Body of pancreas (tissue), 4 donors: ENCODE measurements around the gene DEPDC7. TPM values are rescaled to one million over a fixed set of nuclear protein-coding genes. Genes with fewer than 3 reads are reported as not detected.
"Not testable (repeated sequence)": the region's sequence is repeated elsewhere in the genome, so short reads cannot be mapped to it uniquely, and the experiment has no call there.

Source experiments
- ATAC-seq: fragments of 150-250 bp; one replicate; pipeline ENCODE4 v1.9.1; 2016
- DNase-seq, 4 donors: peaks; one replicate each; pipeline ENCODE4 v3.0.0-alpha.2; 2019
- H3K27ac ChIP-seq, 4 donors: fragments of 200-600 bp; sonication (generic); 1 replicate in 3 of 4; 2 replicates in 1 of 4; pipeline versions ENCODE4 v1.5.1 to v1.6.1; 2016 to 2019; ENCODE audit warnings: mild to moderate bottlenecking in 1 of 4, mixed read lengths in 1 of 4, moderate library complexity in 1 of 4
- H3K27me3 ChIP-seq, 2 donors: fragments of 200-600 bp; sonication (generic); one replicate each; pipeline ENCODE4 v1.6.0; 2016; ENCODE audit warnings: mild to moderate bottlenecking in 1 of 2
- H3K36me3 ChIP-seq, 2 donors: fragments of 200-600 bp; sonication (generic); replicated peaks in 1 of 2; 2 replicates each; pipeline ENCODE4 v1.5.1; 2016; ENCODE audit warnings: low read depth in 2 of 2; ENCODE audit not compliant: insufficient read depth in 1 of 2
- H3K4me1 ChIP-seq: fragments of 200-600 bp; sonication (generic); one replicate; pipeline ENCODE4 v1.6.0; 2016
- H3K4me3 ChIP-seq, 2 donors: fragments of 200-600 bp; sonication (generic); 1 replicate in 1 of 2; 2 replicates in 1 of 2; pipeline ENCODE4 v1.5.1; 2016 to 2019
- H3K9me3 ChIP-seq, 3 donors: fragments of 200-600 bp; sonication (generic); 1 replicate in 2 of 3; 2 replicates in 1 of 3; pipeline ENCODE4 v1.5.1; 2016
- POLR2A ChIP-seq, 3 donors: fragments of 450-650 bp; IDR thresholded peaks; one replicate each; pipeline ENCODE4 v1.6.1; 2016; ENCODE audit warnings: antibody characterized with exemption in 3 of 3, mild to moderate bottlenecking in 2 of 3
- WGBS, 2 donors: methylation state at CpG; one replicate each; pipeline ENCODE4 v1.1.5; 2017; 5-methylcytosine and 5-hydroxymethylcytosine counted together
- intact Hi-C: fragments of 100-400 bp; cut with DNase I; formaldehyde crosslinking; loops from one replicate; pipeline ENCODE4 v1.15.1; 2023
- total RNA-seq, 2 donors: library from RNA; depleted of rRNA; stranded (reverse); fragments of >200 nt; gene quantifications; one replicate each; pipeline ENCODE4 v1.1.0, GENCODE V29; 2016
- TF ChIP-seq, protein P1 (sequence below), 7 experiments: fragments of 450-650 bp in 4 of 7; fragments of 200-600 bp in 3 of 7; sonication (generic) in 3 of 7; IDR thresholded peaks; one replicate each; pipeline ENCODE4 v1.5.1; 2016 to 2019; ENCODE audit warnings: antibody characterized with exemption in 7 of 7

DEPDC7 gene
- total RNA-seq, 2 donors from 2014 or later = 0.99 to 6.0 TPM

- intact Hi-C loops = no loop called here
- no peak for TF ChIP-seq POLR2A (IDR thresholded peaks at IDR 0.05)
- TF ChIP-seq, protein P1, sequence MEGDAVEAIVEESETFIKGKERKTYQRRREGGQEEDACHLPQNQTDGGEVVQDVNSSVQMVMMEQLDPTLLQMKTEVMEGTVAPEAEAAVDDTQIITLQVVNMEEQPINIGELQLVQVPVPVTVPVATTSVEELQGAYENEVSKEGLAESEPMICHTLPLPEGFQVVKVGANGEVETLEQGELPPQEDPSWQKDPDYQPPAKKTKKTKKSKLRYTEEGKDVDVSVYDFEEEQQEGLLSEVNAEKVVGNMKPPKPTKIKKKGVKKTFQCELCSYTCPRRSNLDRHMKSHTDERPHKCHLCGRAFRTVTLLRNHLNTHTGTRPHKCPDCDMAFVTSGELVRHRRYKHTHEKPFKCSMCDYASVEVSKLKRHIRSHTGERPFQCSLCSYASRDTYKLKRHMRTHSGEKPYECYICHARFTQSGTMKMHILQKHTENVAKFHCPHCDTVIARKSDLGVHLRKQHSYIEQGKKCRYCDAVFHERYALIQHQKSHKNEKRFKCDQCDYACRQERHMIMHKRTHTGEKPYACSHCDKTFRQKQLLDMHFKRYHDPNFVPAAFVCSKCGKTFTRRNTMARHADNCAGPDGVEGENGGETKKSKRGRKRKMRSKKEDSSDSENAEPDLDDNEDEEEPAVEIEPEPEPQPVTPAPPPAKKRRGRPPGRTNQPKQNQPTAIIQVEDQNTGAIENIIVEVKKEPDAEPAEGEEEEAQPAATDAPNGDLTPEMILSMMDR (IDR thresholded peaks at IDR 0.05) = no peak
- Histone ChIP-seq H3K36me3 (no peaks in the 10 kb centered on the region), H3K4me1 (no peaks in the 10 kb centered on the region), H3K27me3 (no peaks in the 10 kb centered on the region), H3K9me3 (no peaks in the 10 kb centered on the region), H3K4me3 (no peak overlapping the region), H3K27ac (peak overlapping the region in 1 of 4 donors; percentile 6)
- DNase-seq (no peak), ATAC-seq (peak; percentile 15)
- 43 to 46% methylated on average over 4 of the region's 4 CpGs for WGBS, 2 donors
Measured at GRCh38 chr11:33027846-33028536, 12.3 kb downstream of the DEPDC7 start.

DNA sequence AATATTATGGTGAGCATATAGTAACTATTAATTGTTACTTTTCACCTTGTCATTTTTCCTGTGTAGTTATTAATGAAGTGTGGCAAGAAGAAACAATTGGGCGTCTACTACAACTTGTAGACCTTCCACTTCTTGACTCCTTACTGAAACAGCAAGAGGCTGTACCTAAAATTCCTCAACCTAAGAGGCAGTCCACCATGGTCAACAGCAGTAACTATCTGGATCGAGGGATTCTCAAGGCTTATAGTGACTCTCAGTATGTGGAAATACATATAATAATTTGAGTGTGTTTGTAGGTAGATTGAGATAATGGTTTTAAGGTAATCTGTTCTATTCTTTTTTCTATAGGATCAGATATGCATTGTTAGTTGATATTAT, 12.8 kb downstream of the DEPDC7 start:
- WGBS, 2 donors = 63 to 85% methylated on average over 2 of the region's 2 CpGs
- Histone ChIP-seq H3K9me3 (no peaks in the 10 kb centered on the region), H3K27me3 (no peaks in the 10 kb centered on the region), H3K4me1 (no peaks in the 10 kb centered on the region), H3K36me3 (no peaks in the 10 kb centered on the region), H3K4me3 (no peak overlapping the region), H3K27ac (peak overlapping the region in 1 of 4 donors; percentile 6)
- DNase-seq = no peak
- no peak for TF ChIP-seq POLR2A (IDR thresholded peaks at IDR 0.05)
- TF ChIP-seq, protein P1 (IDR thresholded peaks at IDR 0.05) = no peak
- ATAC-seq = no peak
- intact Hi-C loops = no loop called here

DNA sequence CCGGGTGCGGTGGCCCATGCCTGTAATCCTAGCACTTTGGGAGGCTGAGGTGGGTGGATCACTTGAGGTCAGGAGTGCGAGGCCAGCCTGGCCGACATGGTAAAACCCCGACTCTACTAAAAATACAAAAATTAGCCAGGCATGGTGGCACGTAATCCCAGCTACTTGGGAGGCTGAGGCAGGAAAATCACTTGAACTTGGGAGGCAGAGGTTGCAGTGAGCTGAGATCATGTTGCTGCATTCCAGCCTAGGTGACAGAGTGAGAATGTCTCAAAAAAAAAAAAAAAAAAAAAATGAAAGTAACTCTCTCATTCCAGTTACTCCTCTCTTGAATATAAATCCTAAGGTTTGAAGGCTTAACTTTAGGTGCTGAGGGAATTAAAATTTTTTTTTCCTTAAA, 13.5 kb downstream of the DEPDC7 start:
- intact Hi-C loops, H3K4me1 ChIP-seq, H3K4me3 ChIP-seq, H3K9me3 ChIP-seq, DNase-seq, H3K27me3 ChIP-seq, H3K36me3 ChIP-seq, H3K27ac ChIP-seq, ATAC-seq: not testable (repeated sequence)
- WGBS, 2 donors = 87 to 88% methylated on average over 6 of the region's 6 CpGs

DNA sequence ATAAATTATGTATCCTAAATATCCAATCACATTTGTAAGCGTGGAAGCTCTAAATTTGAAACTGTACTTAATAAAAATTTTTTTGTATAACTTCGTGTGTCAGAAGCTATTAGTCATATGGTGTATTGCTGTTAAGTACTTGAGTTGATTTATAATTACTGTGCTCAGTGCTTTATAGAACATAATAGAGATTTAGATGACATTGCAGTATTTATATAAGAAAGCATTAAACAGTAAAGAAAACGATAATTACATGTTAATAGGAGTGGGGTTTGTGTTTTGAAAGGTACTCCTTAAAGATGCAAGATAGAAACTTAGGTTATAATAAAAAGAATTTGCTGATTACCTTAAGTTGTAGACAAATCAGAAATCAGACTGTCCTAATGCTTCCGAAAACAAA, 17.8 kb downstream of the DEPDC7 start:
- H3K27ac ChIP-seq = no peak overlapping the region
- no peak for TF ChIP-seq POLR2A (IDR thresholded peaks at IDR 0.05)
- TF ChIP-seq, protein P1 (IDR thresholded peaks at IDR 0.05) = no peak
- ATAC-seq = no peak
- intact Hi-C loops = no loop called here
- DNase-seq = no peak
- H3K27me3 ChIP-seq = no peaks in the 10 kb centered on the region
- H3K4me3 ChIP-seq = no peak overlapping the region
- H3K9me3 ChIP-seq = no peaks in the 10 kb centered on the region
- peaks cover under 1% of the 10 kb centered on the region for H3K4me1 ChIP-seq
- WGBS, 2 donors = 73 to 87% methylated on average over 4 of the region's 4 CpGs
- H3K36me3 ChIP-seq = no peaks in the 10 kb centered on the region

DNA sequence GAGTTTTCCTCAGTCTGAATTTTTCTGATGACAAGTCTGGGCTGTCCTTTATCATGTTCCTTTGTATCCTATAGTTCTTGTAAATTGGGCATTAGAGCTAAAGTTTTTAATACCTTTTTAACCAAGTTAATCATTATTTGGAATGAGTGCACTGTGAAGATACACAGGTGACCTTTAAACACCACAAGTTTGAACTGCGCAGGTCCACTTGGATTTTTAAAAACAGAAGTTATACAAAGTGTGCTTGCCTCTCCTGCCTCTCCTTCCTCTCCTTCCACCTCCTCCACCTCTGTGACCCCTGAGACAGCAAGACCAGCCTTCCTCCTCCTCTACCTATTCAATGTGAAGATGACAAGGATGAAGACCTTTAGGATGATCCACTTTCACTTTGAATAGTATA, 19.3 kb downstream of the DEPDC7 start:
- H3K36me3 ChIP-seq = no peaks in the 10 kb centered on the region
- DNase-seq (no peak), ATAC-seq (no peak)
- no peak for TF ChIP-seq POLR2A (IDR thresholded peaks at IDR 0.05)
- TF ChIP-seq, protein P1 (IDR thresholded peaks at IDR 0.05) = no peak
- H3K9me3 ChIP-seq = no peaks in the 10 kb centered on the region
- H3K4me1 ChIP-seq = peaks cover 5% of the 10 kb centered on the region
- WGBS, 2 donors = 23 to 27% methylated on average over 1 of the region's 1 CpG
- intact Hi-C loops = no loop called here
- no peak overlapping the region for H3K4me3 ChIP-seq
- H3K27ac ChIP-seq = no peak overlapping the region
- H3K27me3 ChIP-seq = no peaks in the 10 kb centered on the region
